Measurements from ENCODE around the gene HLA-DOB.

Gene HLA-DOB

GRCh38 chr6:32843331-32843978 lies 26.7 kb upstream of the HLA-DOB start:
- DNase-seq, result no peak

GRCh38 chr6:32842690-32843089 lies 25.9 kb upstream of the HLA-DOB start:
- no peak for DNase-seq

- no peak for DNase-seq
These were observed 25.3 kb upstream of the HLA-DOB start for GRCh38 chr6:32842021-32842650.

GRCh38 chr6:32840604-32841246 lies 23.9 kb upstream of the HLA-DOB start:
- DNase-seq, result no peak

GRCh38 chr6:32839356-32839755 lies 22.6 kb upstream of the HLA-DOB start:
- DNase-seq, result no peak

GRCh38 chr6:32838114-32838958 lies 21.5 kb upstream of the HLA-DOB start, which contains the start of gene TAP2:
Gene TAP2, minus strand, starts transcription at chr6:32838739. Its CDS starts 506 bp downstream, at chr6:32838233.
- peak; percentile 96 for DNase-seq

- no peak for DNase-seq
These were observed 20.9 kb upstream of the HLA-DOB start for GRCh38 chr6:32837651-32838113.

- DNase-seq, result no peak
These were observed 20.1 kb upstream of the HLA-DOB start for GRCh38 chr6:32836873-32837272.

- no peak for DNase-seq
These were observed 18.5 kb upstream of the HLA-DOB start for GRCh38 chr6:32835167-32835893.

- DNase-seq, result no peak
These were observed 16.9 kb upstream of the HLA-DOB start for GRCh38 chr6:32833664-32834063.

- DNase-seq, result no peak
These were observed 15.7 kb upstream of the HLA-DOB start for GRCh38 chr6:32832535-32832934.

GRCh38 chr6:32830936-32831335 lies 14.1 kb upstream of the HLA-DOB start:
- DNase-seq, result no peak

- no peak for DNase-seq
These were observed 13.2 kb upstream of the HLA-DOB start for GRCh38 chr6:32830017-32830416.

GRCh38 chr6:32829495-32829894 lies 12.7 kb upstream of the HLA-DOB start:
- no peak for DNase-seq

- no peak for DNase-seq
These were observed 10.2 kb upstream of the HLA-DOB start for GRCh38 chr6:32827025-32827424.

GRCh38 chr6:32825966-32826365 lies 9.2 kb upstream of the HLA-DOB start:
- no peak for DNase-seq

GRCh38 chr6:32819729-32820128 lies 2.9 kb upstream of the HLA-DOB start:
- no peak for DNase-seq

GRCh38 chr6:32818867-32819266 lies 2.1 kb upstream of the HLA-DOB start:
- DNase-seq, result no peak

- no peak for DNase-seq
These were observed 806 bp downstream of the HLA-DOB start for GRCh38 chr6:32815996-32816395.

- no peak for DNase-seq
These were observed 1.7 kb downstream of the HLA-DOB start for GRCh38 chr6:32815115-32815514.

- DNase-seq, result no peak
These were observed 2.7 kb downstream of the HLA-DOB start for GRCh38 chr6:32814145-32814544.

- DNase-seq, result no peak
These were observed 7.6 kb downstream of the HLA-DOB start for GRCh38 chr6:32809171-32809570.

Measured in right kidney (tissue), 1 donor.